H9 (cell line): ENCODE data around the gene PRKCZ. TPM values are rescaled to one million over a fixed set of nuclear protein-coding genes. Genes with fewer than 3 reads are reported as not detected.

Experiments
- DNase-seq: peaks from one replicate; pipeline ENCODE4 v3.0.0-alpha.2; 2017
- H2AFZ ChIP-seq: one replicate; pipeline ENCODE4 v1.6.1; 2013; ENCODE audit warnings: mild to moderate bottlenecking, low read length, control low read depth, moderate library complexity
- H2AK5ac ChIP-seq: 2 replicates; pipeline ENCODE4 v1.6.1; 2013; ENCODE audit warnings: low read length, control low read depth, mixed read lengths; ENCODE audit not compliant: insufficient read length
- H2BK120ac ChIP-seq: one replicate; pipeline ENCODE4 v1.6.1; 2013; ENCODE audit warnings: low read depth, mild to moderate bottlenecking, low read length, control low read depth, inconsistent platforms; ENCODE audit not compliant: poor library complexity, severe bottlenecking
- H2BK12ac ChIP-seq: 2 replicates; pipeline ENCODE4 v1.6.1; 2013; ENCODE audit warnings: low read length, control low read depth, mixed read lengths, low read depth; ENCODE audit not compliant: insufficient read length
- H2BK15ac ChIP-seq: 2 replicates; pipeline ENCODE4 v1.6.1; 2013; ENCODE audit warnings: low read depth, low read length, control low read depth
- H2BK20ac ChIP-seq: one replicate; pipeline ENCODE4 v1.6.1; 2013; ENCODE audit warnings: low read depth, mild to moderate bottlenecking, low read length, control low read depth, inconsistent platforms; ENCODE audit not compliant: poor library complexity, severe bottlenecking
- H2BK5ac ChIP-seq: 2 replicates; pipeline ENCODE4 v1.6.1; 2013; ENCODE audit warnings: low read length, control low read depth, mixed read lengths; ENCODE audit not compliant: insufficient read length
- H3K14ac ChIP-seq: 2 replicates; pipeline ENCODE4 v1.6.1; 2013; ENCODE audit warnings: low read length, control low read depth; ENCODE audit not compliant: insufficient read depth
- H3K18ac ChIP-seq: 2 replicates; pipeline ENCODE4 v1.6.1; 2013; ENCODE audit warnings: low read depth, mild to moderate bottlenecking, mixed read lengths, low read length, control low read depth; ENCODE audit not compliant: insufficient read length
- H3K23ac ChIP-seq: 2 replicates; pipeline ENCODE4 v1.6.1; 2013; ENCODE audit warnings: low read length, control low read depth, mixed read lengths, low read depth; ENCODE audit not compliant: insufficient read length
- H3K23me2 ChIP-seq: 2 replicates; pipeline ENCODE4 v1.6.1; 2013; ENCODE audit warnings: low read depth, mild to moderate bottlenecking, mixed read lengths, low read length, control low read depth; ENCODE audit not compliant: insufficient read length, poor library complexity, severe bottlenecking
- H3K27ac ChIP-seq: 2 replicates; pipeline ENCODE4 v1.5.1; 2013; ENCODE audit warnings: low read length, control low read depth, mixed read lengths, low read depth; ENCODE audit not compliant: insufficient read length
- H3K27me3 ChIP-seq: 2 replicates; pipeline ENCODE4 v1.6.1; 2013; ENCODE audit warnings: low read length, control low read depth, inconsistent platforms; ENCODE audit not compliant: insufficient read depth
- H3K4ac ChIP-seq: 2 replicates; pipeline ENCODE4 v1.6.1; 2013; ENCODE audit warnings: low read depth, mild to moderate bottlenecking, control low read depth, inconsistent platforms, low read length, moderate library complexity
- H3K4me1 ChIP-seq: 2 replicates; pipeline ENCODE4 v1.6.1; 2013; ENCODE audit warnings: low read length, control low read depth, inconsistent platforms; ENCODE audit not compliant: insufficient read depth
- H3K4me2 ChIP-seq: 2 replicates; pipeline ENCODE4 v1.6.1; 2013; ENCODE audit warnings: low read length, control low read depth, mixed read lengths; ENCODE audit not compliant: insufficient read length, insufficient read depth
- H3K56ac ChIP-seq: 2 replicates; pipeline ENCODE4 v1.6.1; 2013; ENCODE audit warnings: low read depth, mild to moderate bottlenecking, mixed read lengths, low read length, control low read depth; ENCODE audit not compliant: insufficient read length
- H3K79me1 ChIP-seq: 2 replicates; pipeline ENCODE4 v1.6.1; 2013; ENCODE audit warnings: low read depth, mild to moderate bottlenecking, moderate library complexity, low read length, control low read depth, inconsistent platforms; ENCODE audit not compliant: insufficient read depth, poor library complexity, severe bottlenecking
- H3K79me2 ChIP-seq: 2 replicates; pipeline ENCODE4 v1.6.1; 2013; ENCODE audit warnings: low read length, control low read depth, inconsistent platforms; ENCODE audit not compliant: insufficient read depth
- H3K9ac ChIP-seq: 2 replicates; pipeline ENCODE4 v1.6.1; 2013; ENCODE audit warnings: low read length, control low read depth, mixed read lengths; ENCODE audit not compliant: insufficient read length; ENCODE audit errors: extremely low read depth
- H3K9me3 ChIP-seq: one replicate; pipeline ENCODE4 v1.6.1; 2013; ENCODE audit warnings: low read depth, low read length, inconsistent platforms; ENCODE audit not compliant: control insufficient read depth
- H3T11ph ChIP-seq: one replicate; pipeline ENCODE4 v1.6.1; 2013; ENCODE audit warnings: mild to moderate bottlenecking, low read length, control low read depth, inconsistent platforms
- H4K20me1 ChIP-seq: one replicate; pipeline ENCODE4 v1.6.1; 2013; ENCODE audit not compliant: control insufficient read depth, insufficient read length, insufficient read depth
- H4K5ac ChIP-seq: 2 replicates; pipeline ENCODE4 v1.6.1; 2013; ENCODE audit warnings: low read depth, mild to moderate bottlenecking, mixed read lengths, low read length, control low read depth; ENCODE audit not compliant: insufficient read length
- H4K8ac ChIP-seq: replicated peaks from 2 replicates; pipeline ENCODE4 v1.6.1; 2013; ENCODE audit warnings: low read length, control low read depth, mixed read lengths, low read depth; ENCODE audit not compliant: insufficient read length
- H4K91ac ChIP-seq: 2 replicates; pipeline ENCODE4 v1.6.1; 2013; ENCODE audit warnings: low read depth, mild to moderate bottlenecking, moderate library complexity, mixed read lengths, low read length, control low read depth; ENCODE audit not compliant: insufficient read length
- H3K27ac Mint-ChIP-seq, 3 experiments: 2 replicates in 2 of 3; 3 replicates in 1 of 3; pipeline ENCODE4 v1.8.0; 2020 to 2021; ENCODE audit warnings: mixed read lengths in 3 of 3, mild to moderate bottlenecking in 1 of 3, moderate library complexity in 1 of 3
- H3K27me3 Mint-ChIP-seq: 2 replicates; pipeline ENCODE4 v1.8.0; 2021; ENCODE audit warnings: low read depth, mild to moderate bottlenecking, moderate library complexity, mixed read lengths
- H3K36me3 Mint-ChIP-seq, 3 experiments: 2 replicates in 2 of 3; 3 replicates in 1 of 3; pipeline ENCODE4 v1.8.0; 2020 to 2021; ENCODE audit warnings: low read depth in 3 of 3, mixed read lengths in 3 of 3; ENCODE audit not compliant: insufficient read depth in 1 of 3
- H3K4me1 Mint-ChIP-seq, 2 experiments: 2 replicates each; pipeline ENCODE4 v1.8.0; 2020; ENCODE audit warnings: mixed read lengths in 2 of 2
- H3K4me3 Mint-ChIP-seq, 2 experiments: 2 replicates in 1 of 2; 3 replicates in 1 of 2; pipeline ENCODE4 v1.8.0; 2020 to 2021; ENCODE audit warnings: mild to moderate bottlenecking in 2 of 2, mixed read lengths in 2 of 2, moderate library complexity in 1 of 2
- H3K9me3 Mint-ChIP-seq, 2 experiments: 2 replicates in 1 of 2; 3 replicates in 1 of 2; pipeline ENCODE4 v1.8.0; 2020; ENCODE audit warnings: mild to moderate bottlenecking in 2 of 2, mixed read lengths in 2 of 2, moderate library complexity in 1 of 2
- CTCF ChIP-seq: fragments of 200-600 bp; sonication (generic); conservative IDR thresholded peaks from 3 replicates; pipeline ENCODE4 v1.8.0; 2021; ENCODE audit warnings: antibody characterized with exemption, mild to moderate bottlenecking
- WGBS: extraction: QIAGEN DNeasy Blood & Tissue Kit; methylation state at CpG from one replicate; pipeline ENCODE4 v1.1.7; 2013; ENCODE audit warnings: missing lambda C conversion rate, low lambda C conversion rate, mixed read lengths; ENCODE audit not compliant: insufficient read length; ENCODE audit errors: extremely low coverage; 5-methylcytosine and 5-hydroxymethylcytosine counted together
- total RNA-seq: library from RNA; stranded (reverse); gene quantifications from 2 replicates; pipeline ENCODE4 v1.2.1, GENCODE V29; 2021

Gene PRKCZ
- total RNA-seq, 1 experiment from 2014 or later, result 48.4 TPM

GRCh38 chr1:2033165-2033564 lies 17.0 kb upstream of the PRKCZ start:
- Histone ChIP-seq H2AFZ (no peak overlapping the region), H3K79me1 (no peaks in the 10 kb centered on the region), H4K20me1 (no peaks in the 10 kb centered on the region), H3K18ac (no peak overlapping the region), H3K23ac (no peak overlapping the region), H3K27me3 (no peaks in the 10 kb centered on the region), H4K5ac (no peak overlapping the region), H2BK20ac (no peak overlapping the region), H3K4ac (no peak overlapping the region), H3T11ph (no peak overlapping the region), H3K9ac (no peak overlapping the region), H2BK5ac (no peak overlapping the region), H3K56ac (no peak overlapping the region), H3K79me2 (no peaks in the 10 kb centered on the region), H2AK5ac (no peak overlapping the region), H2BK12ac (no peak overlapping the region), H3K14ac (no peak overlapping the region; the same call in 1 of the 2 replicates), H3K9me3 (no peaks in the 10 kb centered on the region), H3K27ac (no peak overlapping the region), H3K4me2 (no peak overlapping the region), H2BK15ac (no peak overlapping the region), H2BK120ac (no peak overlapping the region), H4K8ac (no peak overlapping the region), H4K91ac (no peak overlapping the region), H3K23me2 (no peaks in the 10 kb centered on the region), H3K4me1 (no peaks in the 10 kb centered on the region)
- DNase-seq, result no peak
- H3K27ac Mint-ChIP-seq, result no peak overlapping the region
- H3K36me3 Mint-ChIP-seq, result no peaks in the 10 kb centered on the region
- no peak overlapping the region for H3K4me3 Mint-ChIP-seq
- TF ChIP-seq CTCF, result no peak
- H3K9me3 Mint-ChIP-seq, result no peaks in the 10 kb centered on the region
- peaks cover 2% of the 10 kb centered on the region for H3K27me3 Mint-ChIP-seq
- no CpG with 5 or more reads among the region's 13 CpGs for WGBS
- peaks cover 0 to 12% of the 10 kb centered on the region in 2 experiments; a peak in 2 of 4 replicates for H3K4me1 Mint-ChIP-seq
